ENCODE data around the gene ZCCHC7. TPM values are rescaled to one million over a fixed set of nuclear protein-coding genes. Genes with fewer than 3 reads are reported as not detected.
A peak's percentile ranks its signal among the peaks of the same experiment; 100 is the strongest.

ZCCHC7 gene
- total RNA-seq, 1 experiment from 2014 or later, result 27.9 TPM

DNA sequence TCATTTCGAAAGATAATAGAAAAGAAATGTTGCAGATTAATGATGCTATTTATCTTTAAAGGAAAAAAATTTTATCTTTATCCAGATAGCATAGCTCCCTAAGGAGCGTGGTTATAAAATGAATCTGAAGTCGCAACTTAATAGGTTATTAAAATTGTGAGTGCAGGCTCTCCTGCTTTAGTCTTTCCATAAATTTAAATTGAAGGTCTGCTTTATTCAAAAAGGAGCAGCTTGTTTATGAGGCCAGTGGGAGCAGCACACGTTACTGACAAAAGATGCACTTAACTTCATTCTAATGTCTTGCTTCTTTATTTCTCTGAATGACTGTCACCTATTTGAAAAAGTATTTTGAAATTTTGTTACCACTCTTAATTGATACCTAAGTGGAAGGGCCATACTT is 95.0 kb downstream of the ZCCHC7 start:
- peak; percentile 62 for DNase-seq (ENCODE audit: low spot score)
- H3K27ac ChIP-seq (ENCODE audit: low read depth, low read length, poor library complexity, severe bottlenecking), result peak overlapping the region; percentile 52
- H3K36me3 ChIP-seq (ENCODE audit: insufficient read depth, low read length, poor library complexity, severe bottlenecking), result no peaks in the 10 kb centered on the region
- no peak for TF ChIP-seq EZH2 (IDR thresholded peaks at IDR 0.05; ENCODE audit: borderline replicate concordance, low read depth, low read length, poor library complexity, severe bottlenecking)
- no peak for TF ChIP-seq CTCF (conservative IDR thresholded peaks at IDR 0.05; ENCODE audit: low read depth, low read length)
- peak overlapping the region; percentile 1 for H3K4me3 ChIP-seq (ENCODE audit: low read depth, low read length, poor library complexity, severe bottlenecking)
- POLR2A ChIA-PET (ENCODE audit: low non-redundant PET), result no interaction called here
- H3K4me1 ChIP-seq (ENCODE audit: insufficient read depth, low read length, poor library complexity, severe bottlenecking), result peaks cover 65% of the 10 kb centered on the region
- intact Hi-C loops (cut with micrococcal nuclease; ENCODE audit: unreplicated experiment), result loop anchor here (10.0 kb wide), 1 partner anchor 131 kb away; no protein-coding TSS in a partner anchor
- H3K9me3 ChIP-seq (ENCODE audit: low read depth, low read length, poor library complexity, severe bottlenecking), result no peaks in the 10 kb centered on the region
- no TSS peak for BruUV-seq (replicated peaks)
- no peaks in the 10 kb centered on the region for H3K27me3 ChIP-seq (replicated peaks; ENCODE audit: insufficient read depth, low read depth, low read length, poor library complexity)
- CTCF ChIA-PET, result no interaction called here

DNA sequence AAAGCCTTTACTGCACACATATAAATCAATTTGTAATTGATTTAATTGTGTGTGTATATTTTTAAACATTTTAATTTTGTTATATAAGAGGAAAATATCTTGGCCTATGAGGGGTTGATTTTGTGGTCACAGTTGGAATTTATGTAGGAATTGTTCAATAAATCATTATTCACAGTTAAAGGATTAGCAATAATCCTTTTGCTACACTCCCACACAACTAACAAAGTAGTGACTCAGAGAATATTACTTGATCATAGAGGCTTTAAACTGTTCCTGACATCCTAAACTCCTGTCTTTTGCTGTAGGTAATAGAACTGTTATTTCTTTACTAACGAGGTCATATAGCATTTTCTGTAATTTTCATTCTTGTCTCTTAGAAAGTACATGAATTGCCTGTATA is 95.5 kb downstream of the ZCCHC7 start:
- ChIA-PET POLR2A (ENCODE audit: low non-redundant PET) (no interaction called here), CTCF (no interaction called here)
- peaks cover 65% of the 10 kb centered on the region for H3K4me1 ChIP-seq (ENCODE audit: insufficient read depth, low read length, poor library complexity, severe bottlenecking)
- H3K9me3 ChIP-seq (ENCODE audit: low read depth, low read length, poor library complexity, severe bottlenecking), result no peaks in the 10 kb centered on the region
- intact Hi-C loops (cut with micrococcal nuclease; ENCODE audit: unreplicated experiment), result loop anchor here (10.0 kb wide), 1 partner anchor 131 kb away; no protein-coding TSS in a partner anchor
- H3K27me3 ChIP-seq (replicated peaks; ENCODE audit: insufficient read depth, low read depth, low read length, poor library complexity), result no peaks in the 10 kb centered on the region
- TF ChIP-seq CTCF (conservative IDR thresholded peaks at IDR 0.05; ENCODE audit: low read depth, low read length) (no peak), EZH2 (IDR thresholded peaks at IDR 0.05; ENCODE audit: borderline replicate concordance, low read depth, low read length, poor library complexity, severe bottlenecking) (no peak)
- H3K27ac ChIP-seq (ENCODE audit: low read depth, low read length, poor library complexity, severe bottlenecking), result peak overlapping the region; percentile 52
- no peak overlapping the region for H3K4me3 ChIP-seq (ENCODE audit: low read depth, low read length, poor library complexity, severe bottlenecking)
- no TSS peak for BruUV-seq (replicated peaks)
- no peaks in the 10 kb centered on the region for H3K36me3 ChIP-seq (ENCODE audit: insufficient read depth, low read length, poor library complexity, severe bottlenecking)
- peak; percentile 81 for DNase-seq (ENCODE audit: low spot score)

GRCh38 chr9:37217161-37217560 is 96.8 kb downstream of the ZCCHC7 start:
- Histone ChIP-seq H3K4me1 (ENCODE audit: insufficient read depth, low read length, poor library complexity, severe bottlenecking) (peaks cover 69% of the 10 kb centered on the region), H3K9me3 (ENCODE audit: low read depth, low read length, poor library complexity, severe bottlenecking) (no peaks in the 10 kb centered on the region), H3K27ac (ENCODE audit: low read depth, low read length, poor library complexity, severe bottlenecking) (no peak overlapping the region), H3K4me3 (ENCODE audit: low read depth, low read length, poor library complexity, severe bottlenecking) (no peak overlapping the region), H3K36me3 (ENCODE audit: insufficient read depth, low read length, poor library complexity, severe bottlenecking) (no peaks in the 10 kb centered on the region), H3K27me3 (replicated peaks; ENCODE audit: insufficient read depth, low read depth, low read length, poor library complexity) (no peaks in the 10 kb centered on the region)
- BruUV-seq (replicated peaks), result no TSS peak
- no peak for DNase-seq (ENCODE audit: low spot score)
- TF ChIP-seq EZH2 (IDR thresholded peaks at IDR 0.05; ENCODE audit: borderline replicate concordance, low read depth, low read length, poor library complexity, severe bottlenecking) (no peak), CTCF (conservative IDR thresholded peaks at IDR 0.05; ENCODE audit: low read depth, low read length) (no peak)
- intact Hi-C loops (cut with micrococcal nuclease; ENCODE audit: unreplicated experiment), result loop anchor here (10.0 kb wide), 1 partner anchor 132 kb away; no protein-coding TSS in a partner anchor
- CTCF ChIA-PET, result no interaction called here
- POLR2A ChIA-PET (ENCODE audit: low non-redundant PET), result no interaction called here

Measured in A673 (cell line).